ENCODE measurements around the gene TBC1D10B.

DNA sequence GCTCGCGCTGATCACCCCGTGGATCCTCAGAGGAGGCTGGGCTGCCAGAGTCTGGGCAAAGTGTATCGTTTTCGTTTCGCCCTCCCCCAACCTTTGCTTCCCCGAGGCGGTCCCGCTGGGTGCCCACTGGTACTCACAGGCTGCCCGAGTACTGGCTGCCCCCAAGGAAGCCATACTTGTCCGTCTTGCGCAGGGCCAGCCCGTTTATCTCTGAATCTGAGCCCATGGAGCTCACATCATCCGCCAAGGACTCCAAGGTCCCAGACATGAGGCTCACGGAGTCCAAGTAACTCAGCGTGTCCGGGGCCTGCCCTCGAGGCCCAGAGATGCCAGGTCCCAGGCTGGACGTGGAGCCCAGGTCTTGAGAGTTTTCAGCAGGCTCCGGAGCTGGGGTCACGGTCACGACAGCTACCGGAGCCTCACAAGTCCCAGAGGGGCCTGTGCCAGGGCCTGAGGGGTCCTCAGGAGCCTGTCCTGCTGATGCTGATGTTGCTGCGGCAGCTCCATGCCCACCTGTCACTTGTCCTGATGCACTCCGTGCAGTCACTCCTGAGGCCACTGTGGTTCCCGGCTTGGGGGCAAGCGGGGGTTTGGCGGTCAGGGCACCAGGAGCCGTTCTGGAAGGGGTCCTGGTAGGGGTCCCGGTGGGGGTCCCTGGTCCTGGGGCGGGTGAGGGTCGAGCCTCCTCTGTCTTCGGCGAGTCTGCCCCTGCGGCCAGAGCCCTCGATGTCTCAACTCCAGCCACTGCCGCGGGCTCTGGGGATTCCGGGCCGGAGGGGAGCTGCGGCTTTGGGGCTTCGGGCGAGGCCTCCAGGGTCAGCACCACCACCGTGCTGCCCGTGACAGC, 980 bp downstream of the TBC1D10B start:
- TF ChIP-seq, protein P1, sequence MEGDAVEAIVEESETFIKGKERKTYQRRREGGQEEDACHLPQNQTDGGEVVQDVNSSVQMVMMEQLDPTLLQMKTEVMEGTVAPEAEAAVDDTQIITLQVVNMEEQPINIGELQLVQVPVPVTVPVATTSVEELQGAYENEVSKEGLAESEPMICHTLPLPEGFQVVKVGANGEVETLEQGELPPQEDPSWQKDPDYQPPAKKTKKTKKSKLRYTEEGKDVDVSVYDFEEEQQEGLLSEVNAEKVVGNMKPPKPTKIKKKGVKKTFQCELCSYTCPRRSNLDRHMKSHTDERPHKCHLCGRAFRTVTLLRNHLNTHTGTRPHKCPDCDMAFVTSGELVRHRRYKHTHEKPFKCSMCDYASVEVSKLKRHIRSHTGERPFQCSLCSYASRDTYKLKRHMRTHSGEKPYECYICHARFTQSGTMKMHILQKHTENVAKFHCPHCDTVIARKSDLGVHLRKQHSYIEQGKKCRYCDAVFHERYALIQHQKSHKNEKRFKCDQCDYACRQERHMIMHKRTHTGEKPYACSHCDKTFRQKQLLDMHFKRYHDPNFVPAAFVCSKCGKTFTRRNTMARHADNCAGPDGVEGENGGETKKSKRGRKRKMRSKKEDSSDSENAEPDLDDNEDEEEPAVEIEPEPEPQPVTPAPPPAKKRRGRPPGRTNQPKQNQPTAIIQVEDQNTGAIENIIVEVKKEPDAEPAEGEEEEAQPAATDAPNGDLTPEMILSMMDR (IDR thresholded peaks at IDR 0.05), result no peak
- peak in 1 of 2 donors; percentile 39 for TF ChIP-seq POLR2A (IDR thresholded peaks at IDR 0.05)

All from adrenal gland (tissue), 5 donors.